Right lobe of liver (tissue), 4 donors: ENCODE data around the gene SGCE.

ENCODE experiments used
- POLR2A ChIP-seq: fragments of 450-650 bp; IDR thresholded peaks from one replicate; pipeline ENCODE4 v1.6.1; 2017; ENCODE audit warnings: antibody characterized with exemption, mild to moderate bottlenecking
- TF ChIP-seq, protein P1 (sequence below), 4 donors: fragments of 200-600 bp in 3 of 4; fragments of 450-650 bp in 1 of 4; IDR thresholded peaks; one replicate each; pipeline versions ENCODE4 v1.5.1 to v1.8.0; 2016 to 2022; ENCODE audit warnings: antibody characterized with exemption in 4 of 4, mild to moderate bottlenecking in 2 of 4
- donor health status: DM: no; HTN: no; CAD: no.
- donor health status: DM: no; HTN: no; CAD: no.
- donor health status: DM: no; HTN: yes; CAD: no.

DNA sequence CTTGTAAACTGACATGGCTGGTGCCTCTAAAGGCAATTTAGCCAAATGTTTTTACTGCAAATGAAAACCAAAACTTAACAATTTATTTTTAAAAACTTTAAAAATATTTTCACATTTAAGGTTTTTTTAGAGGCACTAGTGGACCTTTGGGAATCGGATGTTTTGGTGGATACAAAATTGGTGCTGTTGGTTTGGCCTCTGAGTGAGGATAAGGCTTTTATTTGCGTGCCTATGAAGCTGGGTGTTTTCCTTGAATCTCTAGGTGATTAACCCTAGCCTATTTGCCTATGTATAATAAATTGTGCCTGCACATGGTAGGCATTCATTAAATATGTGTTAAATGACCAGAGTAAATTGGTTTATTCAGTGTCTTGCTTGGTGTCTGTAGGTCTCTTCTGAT lies 2.9 kb upstream of the SGCE start:
- TF ChIP-seq, protein P1, sequence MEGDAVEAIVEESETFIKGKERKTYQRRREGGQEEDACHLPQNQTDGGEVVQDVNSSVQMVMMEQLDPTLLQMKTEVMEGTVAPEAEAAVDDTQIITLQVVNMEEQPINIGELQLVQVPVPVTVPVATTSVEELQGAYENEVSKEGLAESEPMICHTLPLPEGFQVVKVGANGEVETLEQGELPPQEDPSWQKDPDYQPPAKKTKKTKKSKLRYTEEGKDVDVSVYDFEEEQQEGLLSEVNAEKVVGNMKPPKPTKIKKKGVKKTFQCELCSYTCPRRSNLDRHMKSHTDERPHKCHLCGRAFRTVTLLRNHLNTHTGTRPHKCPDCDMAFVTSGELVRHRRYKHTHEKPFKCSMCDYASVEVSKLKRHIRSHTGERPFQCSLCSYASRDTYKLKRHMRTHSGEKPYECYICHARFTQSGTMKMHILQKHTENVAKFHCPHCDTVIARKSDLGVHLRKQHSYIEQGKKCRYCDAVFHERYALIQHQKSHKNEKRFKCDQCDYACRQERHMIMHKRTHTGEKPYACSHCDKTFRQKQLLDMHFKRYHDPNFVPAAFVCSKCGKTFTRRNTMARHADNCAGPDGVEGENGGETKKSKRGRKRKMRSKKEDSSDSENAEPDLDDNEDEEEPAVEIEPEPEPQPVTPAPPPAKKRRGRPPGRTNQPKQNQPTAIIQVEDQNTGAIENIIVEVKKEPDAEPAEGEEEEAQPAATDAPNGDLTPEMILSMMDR (IDR thresholded peaks at IDR 0.05) = no peak
- no peak for TF ChIP-seq POLR2A
